T-helper 2 cell treated with Interferon-gamma antibody and Interleukin-4, amounts not matched to agents 5 μg/mL and 100 μg/mL, for 36 hours (primary cell): ENCODE measurements around the gene GABPB2.

Experiments used
- DNase-seq: peaks from one replicate; pipeline ENCODE4 v3.0.0; 2021; ENCODE audit warnings: low spot score
- H3K27ac Mint-ChIP-seq: one replicate; pipeline ENCODE4 v1.8.0; 2021; ENCODE audit warnings: mild to moderate bottlenecking, mixed read lengths
- H3K27me3 Mint-ChIP-seq: one replicate; pipeline ENCODE4 v1.8.0; 2021; ENCODE audit warnings: low read depth, mixed read lengths
- H3K36me3 Mint-ChIP-seq: one replicate; pipeline ENCODE4 v1.8.0; 2021; ENCODE audit warnings: low read depth, mixed read lengths
- H3K4me1 Mint-ChIP-seq: one replicate; pipeline ENCODE4 v1.8.0; 2021; ENCODE audit warnings: low read depth, mixed read lengths
- H3K4me3 Mint-ChIP-seq: one replicate; pipeline ENCODE4 v1.8.0; 2022; ENCODE audit warnings: mild to moderate bottlenecking, moderate library complexity, mixed read lengths
- H3K9me3 Mint-ChIP-seq: one replicate; pipeline ENCODE4 v1.8.0; 2021; ENCODE audit warnings: mixed read lengths

Gene GABPB2

DNA sequence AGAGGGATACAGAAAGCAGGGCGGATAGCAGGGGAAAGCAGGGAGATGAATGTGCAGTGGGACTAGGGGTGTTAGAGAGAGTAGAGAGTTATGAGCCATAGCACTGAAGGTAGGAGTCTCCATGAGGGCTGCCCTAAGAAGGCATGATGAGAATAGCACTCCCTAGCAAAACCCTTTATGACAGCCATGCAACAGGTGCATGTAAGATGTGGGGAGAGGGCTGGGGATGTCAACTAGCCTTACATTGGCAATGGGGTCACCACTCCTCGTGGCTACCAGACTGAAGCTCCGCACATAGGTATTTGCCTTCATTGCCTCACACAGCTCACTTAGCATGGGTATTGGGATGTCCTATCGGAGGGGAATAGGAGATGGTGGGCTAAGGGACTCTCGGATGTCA is 100.6 kb downstream of the GABPB2 start:
- H3K36me3 Mint-ChIP-seq, result peaks cover 41% of the 10 kb centered on the region
- H3K27ac Mint-ChIP-seq, result peak overlapping the region; percentile 49
- H3K27me3 Mint-ChIP-seq, result no peaks in the 10 kb centered on the region
- no peaks in the 10 kb centered on the region for H3K9me3 Mint-ChIP-seq
- no peak overlapping the region for H3K4me3 Mint-ChIP-seq
- peaks cover 6% of the 10 kb centered on the region for H3K4me1 Mint-ChIP-seq
- DNase-seq, result no peak
